ENCODE measurements around the gene PAM16. TPM values are rescaled to one million over a fixed set of nuclear protein-coding genes. Genes with fewer than 3 reads are reported as not detected.

Gene PAM16
- total and polyA plus RNA-seq, 2 experiments from 2014 or later = 33.0 to 78.9 TPM

- Histone ChIP-seq H3K79me2 (ENCODE audit: insufficient read depth) (peaks cover 51% of the 10 kb centered on the region), H3K4me2 (ENCODE audit: unreplicated experiment) (no peak overlapping the region), H3K36me3 (ENCODE audit: low read depth) (peaks cover 6% of the 10 kb centered on the region; the same call in 1 of the 2 replicates), H3K27ac (no peak overlapping the region), H3K9ac (no peak overlapping the region), H4K20me1 (ENCODE audit: insufficient read depth) (no peaks in the 10 kb centered on the region; the same call in 1 of the 2 replicates), H3K9me2 (ENCODE audit: insufficient read depth) (no peaks in the 10 kb centered on the region), H3K4me1 (ENCODE audit: insufficient read depth) (no peaks in the 10 kb centered on the region), H3K27me3 (replicated peaks; ENCODE audit: insufficient read depth) (no peaks in the 10 kb centered on the region), H3K4me3 (no peak overlapping the region), H3F3A (ENCODE audit: insufficient read depth) (peaks cover 11% of the 10 kb centered on the region), H2AFZ (no peak overlapping the region), H3K9me3 (ENCODE audit: low read depth) (no peaks in the 10 kb centered on the region)
- no peak for TF ChIP-seq EZH2 (IDR thresholded peaks at IDR 0.05; ENCODE audit: insufficient read depth, poor library complexity, severe bottlenecking)
- no peak for TF ChIP-seq EZH2phosphoT487 (IDR thresholded peaks at IDR 0.05; ENCODE audit: insufficient read depth, low read depth)
- DNase-seq = no peak
- 81 to 82% methylated on average over 10 of the region's 10 CpGs for WGBS, 2 experiments (ENCODE audit: low coverage in 1 of 2, low lambda C conversion rate in 2 of 2, missing lambda C conversion rate in 2 of 2)
- in situ Hi-C loops (cut with MboI) = no loop called here
These were observed 11.7 kb downstream of the PAM16 start for GRCh38 chr16:4339455-4339854.

- H3K27ac ChIP-seq = no peak overlapping the region
- no peak for DNase-seq
- TF ChIP-seq EZH2phosphoT487 (IDR thresholded peaks at IDR 0.05; ENCODE audit: insufficient read depth, low read depth) = no peak
- TF ChIP-seq EZH2 (IDR thresholded peaks at IDR 0.05; ENCODE audit: insufficient read depth, poor library complexity, severe bottlenecking) = no peak
- peaks cover 6% of the 10 kb centered on the region; the same call in 1 of the 2 replicates for H3K36me3 ChIP-seq (ENCODE audit: low read depth)
- no peak overlapping the region for H3K4me3 ChIP-seq
- no peaks in the 10 kb centered on the region for H3K4me1 ChIP-seq (ENCODE audit: insufficient read depth)
- H3K9me3 ChIP-seq (ENCODE audit: low read depth) = no peaks in the 10 kb centered on the region
- no peaks in the 10 kb centered on the region for H3K27me3 ChIP-seq (replicated peaks; ENCODE audit: insufficient read depth)
- peaks cover 49% of the 10 kb centered on the region for H3K79me2 ChIP-seq (ENCODE audit: insufficient read depth)
- H3K4me2 ChIP-seq (ENCODE audit: unreplicated experiment) = no peak overlapping the region
- no peak overlapping the region for H2AFZ ChIP-seq
- peaks cover 9% of the 10 kb centered on the region for H3F3A ChIP-seq (ENCODE audit: insufficient read depth)
- no peaks in the 10 kb centered on the region for H3K9me2 ChIP-seq (ENCODE audit: insufficient read depth)
- no peak overlapping the region for H3K9ac ChIP-seq
- in situ Hi-C loops (cut with MboI) = no loop called here
- WGBS, 2 experiments (ENCODE audit: low coverage in 1 of 2, low lambda C conversion rate in 2 of 2, missing lambda C conversion rate in 2 of 2) = 82 to 90% methylated on average over 9 to 10 of the region's 10 CpGs
- H4K20me1 ChIP-seq (ENCODE audit: insufficient read depth) = no peaks in the 10 kb centered on the region; the same call in 1 of the 2 replicates
These were observed 12.3 kb downstream of the PAM16 start for GRCh38 chr16:4338712-4339299.

- peaks cover 48% of the 10 kb centered on the region for H3K79me2 ChIP-seq (ENCODE audit: insufficient read depth)
- H3K36me3 ChIP-seq (ENCODE audit: low read depth) = peaks cover 6% of the 10 kb centered on the region; the same call in 1 of the 2 replicates
- H3K9me2 ChIP-seq (ENCODE audit: insufficient read depth) = no peaks in the 10 kb centered on the region
- peaks cover 6% of the 10 kb centered on the region; the same call in 1 of the 2 replicates for H3F3A ChIP-seq (ENCODE audit: insufficient read depth)
- no peak overlapping the region for H3K4me3 ChIP-seq
- TF ChIP-seq EZH2 (IDR thresholded peaks at IDR 0.05; ENCODE audit: insufficient read depth, poor library complexity, severe bottlenecking) (no peak), EZH2phosphoT487 (IDR thresholded peaks at IDR 0.05; ENCODE audit: insufficient read depth, low read depth) (no peak)
- H3K4me2 ChIP-seq (ENCODE audit: unreplicated experiment) = no peak overlapping the region
- no peaks in the 10 kb centered on the region for H3K4me1 ChIP-seq (ENCODE audit: insufficient read depth)
- H3K9ac ChIP-seq = no peak overlapping the region
- no peak overlapping the region for H2AFZ ChIP-seq
- no peak overlapping the region for H3K27ac ChIP-seq
- in situ Hi-C loops (cut with MboI) = no loop called here
- 91 to 94% methylated on average over 10 to 11 of the region's 12 CpGs for WGBS, 2 experiments (ENCODE audit: low coverage in 1 of 2, low lambda C conversion rate in 2 of 2, missing lambda C conversion rate in 2 of 2)
- H3K9me3 ChIP-seq (ENCODE audit: low read depth) = no peaks in the 10 kb centered on the region
- H4K20me1 ChIP-seq (ENCODE audit: insufficient read depth) = no peaks in the 10 kb centered on the region; the same call in 1 of the 2 replicates
- no peaks in the 10 kb centered on the region for H3K27me3 ChIP-seq (replicated peaks; ENCODE audit: insufficient read depth)
- no peak for DNase-seq
These were observed 13.0 kb downstream of the PAM16 start for GRCh38 chr16:4338125-4338582.

- Histone ChIP-seq H2AFZ (no peak overlapping the region), H4K20me1 (ENCODE audit: insufficient read depth) (no peaks in the 10 kb centered on the region; the same call in 1 of the 2 replicates), H3K4me2 (ENCODE audit: unreplicated experiment) (no peak overlapping the region), H3K9ac (no peak overlapping the region), H3K4me1 (ENCODE audit: insufficient read depth) (no peaks in the 10 kb centered on the region), H3K36me3 (ENCODE audit: low read depth) (peaks cover 6% of the 10 kb centered on the region; the same call in 1 of the 2 replicates), H3K79me2 (ENCODE audit: insufficient read depth) (peaks cover 46% of the 10 kb centered on the region), H3K27ac (no peak overlapping the region), H3K27me3 (replicated peaks; ENCODE audit: insufficient read depth) (no peaks in the 10 kb centered on the region), H3F3A (ENCODE audit: insufficient read depth) (peaks cover 1% of the 10 kb centered on the region; the same call in 1 of the 2 replicates), H3K9me2 (ENCODE audit: insufficient read depth) (no peaks in the 10 kb centered on the region), H3K4me3 (no peak overlapping the region), H3K9me3 (ENCODE audit: low read depth) (no peaks in the 10 kb centered on the region)
- WGBS, 2 experiments (ENCODE audit: low coverage in 1 of 2, low lambda C conversion rate in 2 of 2, missing lambda C conversion rate in 2 of 2) = 73 to 80% methylated on average over 12 of the region's 12 CpGs
- TF ChIP-seq EZH2 (IDR thresholded peaks at IDR 0.05; ENCODE audit: insufficient read depth, poor library complexity, severe bottlenecking) (no peak), EZH2phosphoT487 (IDR thresholded peaks at IDR 0.05; ENCODE audit: insufficient read depth, low read depth) (no peak)
- DNase-seq = no peak
- in situ Hi-C loops (cut with MboI) = no loop called here
These were observed 13.5 kb downstream of the PAM16 start for GRCh38 chr16:4337540-4338088.

All from GM23248 (cell line).